Kidney epithelial cell (primary cell): ENCODE measurements around the gene ACAD10. TPM values are rescaled to one million over a fixed set of nuclear protein-coding genes. Genes with fewer than 3 reads are reported as not detected.

Source experiments
- DNase-seq: peaks from one replicate; pipeline ENCODE4 v3.0.0-alpha.2; 2010; ENCODE audit warnings: low read depth
- H3K27me3 ChIP-seq: 2 replicates; pipeline ENCODE4 v1.6.0; 2011; ENCODE audit warnings: low read length; ENCODE audit not compliant: control insufficient read depth, insufficient read depth
- H3K36me3 ChIP-seq: 2 replicates; pipeline ENCODE4 v1.5.1; 2011; ENCODE audit warnings: low read length; ENCODE audit not compliant: control insufficient read depth, insufficient read depth
- H3K4me3 ChIP-seq: 2 replicates; pipeline ENCODE4 v1.5.1; 2011; ENCODE audit warnings: low read depth, mild to moderate bottlenecking, control low read depth, low read length
- total RNA-seq: library from RNA; depleted of rRNA; stranded (reverse); fragments of >200 nt; gene quantifications from 2 replicates; pipeline ENCODE4 v1.2.3, GENCODE V29; 2015
- TF ChIP-seq, protein P1 (sequence below): IDR thresholded peaks from 2 replicates; pipeline ENCODE4 v1.5.1; 2011; ENCODE audit warnings: mild to moderate bottlenecking, moderate library complexity, low read length, control low read depth, inconsistent platforms; ENCODE audit not compliant: insufficient read depth, poor library complexity, severe bottlenecking

The ACAD10 gene
- total RNA-seq, 1 donor from 2014 or later: 41.2 TPM

DNA sequence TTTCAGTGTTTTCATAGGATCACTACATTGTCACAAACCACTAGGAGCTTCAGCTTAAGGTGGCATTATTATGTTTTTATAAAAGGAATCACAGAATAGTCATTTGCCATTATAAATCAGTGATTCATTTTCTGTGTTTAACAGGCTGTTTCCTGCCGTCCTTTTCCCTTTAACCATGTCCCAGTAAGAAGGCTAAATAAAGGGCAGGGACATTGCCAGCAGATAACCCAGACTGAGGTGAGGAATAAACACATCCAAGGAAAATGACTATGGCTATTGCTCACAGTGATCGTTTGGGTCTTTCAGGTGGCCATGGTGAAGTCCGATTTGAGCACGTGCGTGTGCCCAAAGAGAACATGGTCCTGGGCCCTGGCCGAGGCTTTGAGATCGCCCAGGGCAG is 63.0 kb downstream of the ACAD10 start:
- no peaks in the 10 kb centered on the region for H3K27me3 ChIP-seq
- TF ChIP-seq, protein P1, sequence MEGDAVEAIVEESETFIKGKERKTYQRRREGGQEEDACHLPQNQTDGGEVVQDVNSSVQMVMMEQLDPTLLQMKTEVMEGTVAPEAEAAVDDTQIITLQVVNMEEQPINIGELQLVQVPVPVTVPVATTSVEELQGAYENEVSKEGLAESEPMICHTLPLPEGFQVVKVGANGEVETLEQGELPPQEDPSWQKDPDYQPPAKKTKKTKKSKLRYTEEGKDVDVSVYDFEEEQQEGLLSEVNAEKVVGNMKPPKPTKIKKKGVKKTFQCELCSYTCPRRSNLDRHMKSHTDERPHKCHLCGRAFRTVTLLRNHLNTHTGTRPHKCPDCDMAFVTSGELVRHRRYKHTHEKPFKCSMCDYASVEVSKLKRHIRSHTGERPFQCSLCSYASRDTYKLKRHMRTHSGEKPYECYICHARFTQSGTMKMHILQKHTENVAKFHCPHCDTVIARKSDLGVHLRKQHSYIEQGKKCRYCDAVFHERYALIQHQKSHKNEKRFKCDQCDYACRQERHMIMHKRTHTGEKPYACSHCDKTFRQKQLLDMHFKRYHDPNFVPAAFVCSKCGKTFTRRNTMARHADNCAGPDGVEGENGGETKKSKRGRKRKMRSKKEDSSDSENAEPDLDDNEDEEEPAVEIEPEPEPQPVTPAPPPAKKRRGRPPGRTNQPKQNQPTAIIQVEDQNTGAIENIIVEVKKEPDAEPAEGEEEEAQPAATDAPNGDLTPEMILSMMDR: no peak
- H3K36me3 ChIP-seq: no peaks in the 10 kb centered on the region
- DNase-seq: no peak
- no peak overlapping the region for H3K4me3 ChIP-seq

DNA sequence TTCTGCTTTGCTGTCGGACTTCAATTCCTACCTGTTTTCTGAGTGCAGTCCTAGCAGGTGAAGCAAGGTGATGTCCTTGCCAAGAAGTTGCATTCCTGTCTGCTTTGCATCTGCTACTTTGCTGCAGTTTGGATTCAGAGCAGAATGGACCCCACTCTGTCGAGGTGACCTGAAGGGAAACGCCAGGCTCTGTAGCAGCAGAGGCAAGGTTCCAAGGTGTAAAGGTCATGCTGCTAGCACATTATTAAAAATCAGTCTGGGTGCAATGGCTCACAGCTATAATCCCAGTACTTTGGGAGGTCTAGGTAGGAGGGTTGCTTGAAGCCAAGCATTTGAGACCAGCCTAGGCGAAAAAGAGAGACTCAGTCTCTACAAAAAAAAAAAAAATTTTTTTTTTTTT is 63.5 kb downstream of the ACAD10 start:
- Histone ChIP-seq H3K36me3 (no peaks in the 10 kb centered on the region), H3K27me3 (no peaks in the 10 kb centered on the region), H3K4me3 (no peak overlapping the region)
- no peak for DNase-seq
- TF ChIP-seq, protein P1: no peak

DNA sequence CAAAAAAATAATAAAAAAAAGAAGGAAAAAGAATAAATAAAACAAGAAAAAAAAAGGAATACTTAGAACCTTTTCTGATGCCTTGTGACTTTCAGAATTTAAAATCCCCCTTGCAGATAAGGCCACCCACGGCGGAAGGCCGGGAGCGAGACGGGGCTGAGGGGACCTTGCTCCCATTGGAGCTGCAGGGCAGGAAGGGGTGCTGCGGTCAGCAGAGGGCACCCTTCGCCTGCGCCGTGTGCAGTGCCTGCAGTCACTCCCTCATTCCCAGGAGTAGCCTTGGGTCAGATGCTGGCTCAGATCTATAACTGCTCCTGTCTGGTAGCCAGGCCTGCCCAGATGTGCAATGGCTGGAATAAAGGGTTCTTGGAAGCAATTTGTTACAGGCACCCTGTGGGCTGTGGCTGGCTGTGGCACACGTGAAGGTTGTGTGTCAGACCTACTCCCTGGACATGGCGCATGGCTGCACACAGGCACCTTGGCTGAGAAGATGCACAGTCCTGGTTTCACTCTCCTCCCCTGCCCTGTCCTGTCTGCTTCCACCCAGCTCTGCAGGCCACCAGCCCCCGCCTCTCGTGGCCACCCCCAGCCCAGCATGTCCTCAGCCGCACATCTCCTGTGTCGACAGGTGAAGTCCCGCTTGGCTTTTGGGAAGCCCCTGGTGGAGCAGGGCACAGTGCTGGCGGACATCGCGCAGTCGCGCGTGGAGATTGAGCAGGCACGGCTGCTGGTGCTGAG is 67.5 kb downstream of the ACAD10 start:
- H3K36me3 ChIP-seq: peaks cover 1% of the 10 kb centered on the region
- TF ChIP-seq, protein P1: peak; percentile 92
- DNase-seq: no peak
- H3K27me3 ChIP-seq: no peaks in the 10 kb centered on the region
- no peak overlapping the region for H3K4me3 ChIP-seq

DNA sequence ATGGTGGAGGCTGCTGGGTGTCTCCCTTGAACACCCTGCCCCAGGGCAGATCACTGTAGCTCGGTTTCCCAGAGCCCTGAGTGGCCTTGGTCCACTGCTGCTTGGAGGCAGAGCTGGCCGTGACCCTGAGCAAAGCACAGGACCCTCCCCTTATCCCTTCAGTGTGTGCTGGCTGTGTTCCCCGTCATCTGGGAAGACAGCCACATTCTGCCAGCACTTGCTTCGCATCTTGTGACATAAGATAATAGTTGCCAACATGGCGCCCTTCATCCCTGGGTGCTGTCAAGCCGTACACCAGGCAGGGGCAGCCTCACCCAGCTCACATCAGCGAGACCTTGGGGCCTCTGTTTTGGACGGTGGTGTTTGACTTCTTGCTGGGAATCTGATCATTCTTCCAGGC is 68.8 kb downstream of the ACAD10 start:
- DNase-seq: no peak
- Histone ChIP-seq H3K27me3 (no peaks in the 10 kb centered on the region), H3K36me3 (peaks cover 1% of the 10 kb centered on the region), H3K4me3 (no peak overlapping the region)
- TF ChIP-seq, protein P1: no peak

DNA sequence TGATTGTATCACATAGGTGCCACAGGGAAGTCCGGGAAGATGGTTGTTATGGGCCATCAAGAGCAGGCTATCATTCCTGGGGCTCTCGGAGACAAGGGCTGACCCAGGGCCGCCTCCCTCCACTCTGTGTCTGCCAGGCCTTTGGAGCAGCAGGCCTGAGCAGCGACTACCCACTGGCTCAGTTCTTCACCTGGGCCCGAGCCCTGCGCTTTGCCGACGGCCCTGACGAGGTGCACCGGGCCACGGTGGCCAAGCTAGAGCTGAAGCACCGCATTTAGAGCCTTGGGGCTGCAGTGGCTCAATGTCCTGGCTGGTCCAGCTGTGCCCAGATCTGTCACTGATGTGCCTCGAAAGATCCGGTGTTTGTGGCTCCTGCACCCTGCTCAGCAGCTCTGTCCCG is 70.3 kb downstream of the ACAD10 start:
- TF ChIP-seq, protein P1: no peak
- Histone ChIP-seq H3K36me3 (peaks cover 1% of the 10 kb centered on the region), H3K27me3 (no peaks in the 10 kb centered on the region), H3K4me3 (no peak overlapping the region)
- DNase-seq: no peak

DNA sequence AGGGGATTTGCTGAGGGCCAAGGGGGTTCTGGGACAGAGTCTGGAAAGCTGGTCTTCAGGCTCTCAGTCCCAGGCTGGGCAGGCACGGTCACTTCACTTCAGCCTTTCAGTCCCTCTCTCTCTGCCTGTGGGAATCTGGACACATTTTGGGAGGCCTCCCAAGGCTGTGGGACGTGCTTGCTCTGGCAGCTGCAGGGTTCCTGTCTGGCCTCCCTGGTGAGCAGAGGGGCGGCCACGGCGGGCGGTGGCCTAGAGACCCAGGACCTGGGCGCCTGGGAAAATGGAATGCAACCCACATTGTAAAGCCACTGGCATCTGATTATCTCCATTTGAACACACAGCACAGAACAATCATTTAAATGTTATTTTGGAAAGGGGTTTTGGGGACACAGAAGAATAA is 70.8 kb downstream of the ACAD10 start:
- TF ChIP-seq, protein P1: no peak
- Histone ChIP-seq H3K4me3 (no peak overlapping the region), H3K27me3 (no peaks in the 10 kb centered on the region), H3K36me3 (peaks cover 1% of the 10 kb centered on the region)
- DNase-seq: no peak
